Hindlimb muscle (tissue), 1 donor: ENCODE data around the gene TNS3. TPM values are rescaled to one million over a fixed set of nuclear protein-coding genes. Genes with fewer than 3 reads are reported as not detected.

Experiments used
- DNase-seq: peaks from one replicate; pipeline ENCODE4 v3.0.0-alpha.2; 2013
- polyA plus RNA-seq: library from polyadenylated mRNA; unstranded; fragments of 120-200 nt; gene quantifications from one replicate; pipeline ENCODE4 v1.2.1, GENCODE V29; 2013; ENCODE audit not compliant: insufficient read length

Gene TNS3
- polyA plus RNA-seq, 1 donor = 24.9 TPM

DNA sequence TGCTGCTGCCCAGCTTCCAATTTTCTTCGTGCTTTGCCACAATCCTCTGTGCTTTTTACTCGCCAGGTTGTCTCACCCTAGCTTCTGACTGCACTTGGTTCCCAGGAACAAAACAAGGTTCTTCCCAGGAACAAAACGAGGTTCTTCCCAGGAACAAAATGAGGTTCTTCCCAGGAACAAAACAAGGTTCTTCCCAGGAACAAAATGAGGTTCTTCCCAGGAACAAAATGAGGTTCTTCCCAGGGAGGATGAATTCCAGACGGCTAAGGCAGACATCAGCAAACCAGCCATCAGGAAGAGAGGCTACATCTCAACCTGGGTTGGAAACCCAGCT, 41.9 kb downstream of the TNS3 start:
- DNase-seq = no peak

DNA sequence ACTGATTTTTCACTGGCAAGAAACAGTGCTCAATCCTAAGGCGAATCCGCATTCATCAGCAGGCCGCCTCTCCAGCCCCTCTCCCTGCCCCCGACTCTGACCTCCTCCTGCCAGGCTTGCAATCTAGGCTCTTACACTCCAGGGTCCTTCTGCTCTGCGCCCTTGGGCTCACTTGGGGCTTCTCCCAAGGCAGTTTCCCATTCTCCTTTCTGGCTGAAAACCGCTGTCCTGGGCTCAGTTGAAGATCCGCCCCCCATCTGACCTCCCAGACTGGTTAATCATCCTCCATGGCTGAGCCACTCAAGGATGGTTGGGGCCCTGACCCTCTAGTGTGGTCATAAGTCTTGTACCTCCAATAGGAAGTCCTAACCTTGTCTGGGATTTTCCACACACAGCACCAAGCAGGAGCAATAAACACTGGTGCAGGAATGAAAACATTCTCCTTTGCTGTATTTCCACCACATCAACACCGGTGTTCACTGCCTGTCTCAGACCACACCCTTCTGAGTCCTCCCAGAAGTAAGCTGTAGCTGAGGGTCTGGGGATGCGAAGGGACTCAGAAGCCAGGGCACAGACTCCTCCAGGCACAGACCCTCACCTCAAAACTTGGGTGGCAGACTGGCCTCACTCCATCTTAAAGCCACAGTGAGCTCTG, 42.4 kb downstream of the TNS3 start:
- no peak for DNase-seq

DNA sequence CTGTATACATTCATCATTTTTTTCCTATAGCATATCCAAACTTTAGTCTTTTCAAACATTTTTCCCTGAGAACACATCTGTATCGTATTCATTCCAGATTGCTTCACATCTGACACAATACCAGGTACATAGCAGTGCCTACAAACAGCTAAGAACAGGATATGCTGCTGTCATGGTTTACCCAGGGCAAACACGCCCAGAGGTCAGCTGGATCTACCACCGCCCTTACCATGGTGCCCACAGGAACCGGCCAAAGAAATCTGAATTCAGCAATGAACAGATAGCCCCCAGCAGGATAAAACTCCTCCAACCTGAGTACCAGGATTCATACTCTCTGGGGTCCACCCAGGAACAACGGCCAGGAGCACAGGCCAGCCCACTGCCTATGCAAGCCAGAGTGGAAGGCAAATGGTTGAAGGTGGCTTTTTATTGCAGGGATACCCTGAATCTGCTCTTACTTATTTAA, 43.0 kb downstream of the TNS3 start:
- no peak for DNase-seq

DNA sequence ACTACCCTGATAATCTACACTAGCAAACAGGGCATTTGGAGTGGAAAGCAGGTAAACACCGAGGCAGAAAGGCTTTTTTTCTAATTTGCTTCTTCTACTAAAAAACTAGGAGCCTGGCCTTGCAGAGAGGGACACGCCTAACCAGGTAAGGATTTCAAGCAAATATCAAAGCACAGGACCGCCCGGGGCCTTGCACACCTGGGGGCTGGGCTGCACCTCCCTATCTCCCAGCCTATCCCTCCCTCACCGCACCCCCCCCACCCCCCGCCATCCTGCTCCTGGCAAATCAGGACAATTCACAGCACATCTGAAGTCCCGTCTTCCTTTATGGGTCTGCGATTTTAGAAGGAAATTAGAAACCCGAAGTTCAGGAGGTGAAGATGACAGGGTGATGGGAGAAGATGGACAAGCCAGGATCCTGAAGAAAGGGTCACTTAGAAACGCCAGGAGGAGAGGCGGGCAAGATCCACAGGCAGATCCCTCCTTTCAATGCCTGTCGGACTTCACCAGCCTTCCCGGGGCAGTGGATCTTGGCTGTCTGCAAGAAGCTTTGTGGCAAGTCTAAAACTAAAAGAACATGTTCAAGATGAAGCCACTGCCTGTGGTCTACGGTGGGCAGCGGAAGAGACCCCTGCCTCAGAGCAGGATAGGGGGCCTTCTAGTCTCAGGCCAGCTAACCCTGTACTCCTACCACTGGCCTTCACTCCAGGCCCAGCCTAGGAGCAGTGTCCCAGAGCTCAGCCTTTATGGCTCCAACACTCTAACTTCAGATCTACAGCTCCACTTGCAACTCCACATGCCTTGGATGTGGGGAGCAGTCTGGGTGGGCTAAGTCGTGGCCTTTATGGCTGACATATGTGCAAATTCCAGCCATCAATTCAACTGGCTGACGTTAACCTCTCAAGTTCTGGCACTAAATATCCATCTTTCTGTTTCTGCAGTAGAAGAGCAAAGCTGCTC, 43.9 kb downstream of the TNS3 start:
- DNase-seq = no peak

- DNase-seq = peak; percentile 85
Observed at GRCh38 chr7:47536661-47537611, 45.0 kb downstream of the TNS3 start.

GRCh38 chr7:47535704-47536628, 45.9 kb downstream of the TNS3 start:
- DNase-seq = no peak

- no peak for DNase-seq
Observed at GRCh38 chr7:47535035-47535703, 46.7 kb downstream of the TNS3 start.

DNA sequence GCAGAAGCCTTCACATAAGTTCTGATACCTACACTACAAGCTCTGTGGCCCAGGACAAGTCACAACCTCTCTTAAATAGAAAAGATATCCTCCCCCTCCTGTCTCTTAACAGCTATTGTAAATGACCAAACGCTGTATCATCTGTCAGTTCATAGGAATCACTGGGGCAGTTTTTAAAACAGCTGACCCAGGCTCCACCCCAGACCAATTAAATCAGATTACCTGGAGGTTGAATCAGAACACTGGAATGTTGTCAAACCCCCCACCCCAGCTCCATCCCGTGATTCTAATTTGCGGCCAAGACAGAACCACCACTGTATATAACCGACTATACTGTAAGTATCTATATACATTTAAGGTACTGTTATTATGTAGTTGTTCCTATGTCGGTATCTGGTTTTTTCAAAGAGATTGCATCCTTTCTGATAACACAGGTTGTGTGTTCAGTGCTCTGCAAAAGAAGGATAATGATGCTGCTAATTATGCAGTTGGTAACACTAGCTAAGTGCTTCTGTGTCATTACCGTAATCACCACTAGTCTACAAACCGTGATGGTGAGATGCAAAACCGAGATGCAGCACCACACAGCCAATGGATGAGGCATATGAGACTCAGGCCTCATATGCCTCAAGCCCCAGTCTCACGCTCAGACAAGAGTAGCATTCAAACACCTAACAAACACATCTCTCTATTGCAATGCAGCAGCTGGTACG, 47.4 kb downstream of the TNS3 start:
- no peak for DNase-seq

- DNase-seq = no peak
Observed at GRCh38 chr7:47531584-47532492, 50.1 kb downstream of the TNS3 start.

DNA sequence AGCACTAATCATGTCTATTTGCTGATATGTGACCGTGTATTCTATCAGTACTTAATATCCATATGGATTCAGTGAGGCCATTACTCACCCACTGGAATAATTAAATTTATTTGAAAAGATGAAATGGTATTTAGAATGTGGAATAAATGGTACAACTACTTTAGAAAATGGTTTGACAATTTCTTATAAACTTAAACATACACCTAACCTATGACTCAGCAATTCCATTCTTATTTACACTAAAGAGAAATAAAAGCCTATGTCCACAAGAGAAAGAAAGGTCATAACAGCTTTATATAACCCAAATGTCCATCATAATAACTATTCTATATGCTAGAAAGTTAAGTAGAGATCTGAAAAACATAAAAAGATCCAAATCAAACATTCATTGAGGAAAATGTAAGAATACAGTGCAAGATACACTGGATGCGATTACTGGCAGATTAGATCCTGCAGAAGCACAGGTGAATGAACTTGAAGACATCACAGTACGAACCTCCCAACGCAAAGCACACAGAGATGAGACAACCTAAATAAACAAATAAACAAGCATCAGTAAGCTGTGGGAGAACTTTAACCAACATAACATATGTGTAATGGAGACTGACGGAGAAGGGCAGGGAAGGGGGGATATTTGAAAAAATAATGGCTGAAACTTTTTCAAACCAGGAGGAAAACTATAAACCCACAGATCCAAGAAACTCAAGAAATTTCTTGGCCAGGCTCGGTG, 51.9 kb downstream of the TNS3 start:
- DNase-seq = no peak

GRCh38 chr7:47529405-47529804, 52.5 kb downstream of the TNS3 start:
- DNase-seq = no peak

DNA sequence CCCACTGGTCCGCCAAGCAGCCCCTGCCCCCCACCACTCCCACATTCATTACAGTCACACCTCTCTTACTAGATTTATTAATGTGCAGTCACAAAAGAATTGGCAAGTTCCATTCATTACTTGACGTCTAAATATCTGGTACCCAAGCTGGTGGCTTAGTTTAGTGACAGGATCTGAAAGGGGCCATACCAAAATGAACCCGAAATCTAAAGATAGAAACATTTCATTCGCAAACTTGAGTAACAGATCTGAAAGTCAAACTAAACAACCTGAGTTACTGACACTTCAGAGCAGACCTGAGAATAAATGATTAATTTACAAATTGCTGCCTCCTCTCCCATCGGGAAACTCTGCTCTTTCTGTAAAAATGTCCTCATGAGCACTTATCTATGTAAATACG, 53.4 kb downstream of the TNS3 start:
- DNase-seq = no peak

GRCh38 chr7:47526466-47526865, 55.4 kb downstream of the TNS3 start:
- no peak for DNase-seq

GRCh38 chr7:47525066-47525623, 56.8 kb downstream of the TNS3 start:
- no peak for DNase-seq

DNA sequence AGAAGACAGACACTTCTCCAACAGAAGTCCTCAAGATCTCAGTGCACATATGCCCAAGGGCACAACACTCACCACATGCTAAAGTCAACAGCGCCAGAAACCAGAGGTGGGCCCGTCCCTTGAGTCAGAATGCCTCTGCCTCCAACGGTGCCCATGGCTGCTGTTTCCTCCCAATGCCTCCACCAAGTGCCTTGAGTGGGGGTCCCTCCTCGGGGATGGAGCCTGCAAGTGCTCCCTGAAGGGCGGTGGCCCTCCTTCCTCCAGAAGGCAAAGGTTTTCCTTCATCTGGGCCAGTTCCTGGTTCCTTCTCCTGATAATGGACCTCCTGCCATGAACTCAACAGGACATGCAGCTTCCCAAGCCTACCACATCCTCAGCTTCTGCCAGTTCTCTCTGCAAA, 58.5 kb downstream of the TNS3 start:
- DNase-seq = no peak

DNA sequence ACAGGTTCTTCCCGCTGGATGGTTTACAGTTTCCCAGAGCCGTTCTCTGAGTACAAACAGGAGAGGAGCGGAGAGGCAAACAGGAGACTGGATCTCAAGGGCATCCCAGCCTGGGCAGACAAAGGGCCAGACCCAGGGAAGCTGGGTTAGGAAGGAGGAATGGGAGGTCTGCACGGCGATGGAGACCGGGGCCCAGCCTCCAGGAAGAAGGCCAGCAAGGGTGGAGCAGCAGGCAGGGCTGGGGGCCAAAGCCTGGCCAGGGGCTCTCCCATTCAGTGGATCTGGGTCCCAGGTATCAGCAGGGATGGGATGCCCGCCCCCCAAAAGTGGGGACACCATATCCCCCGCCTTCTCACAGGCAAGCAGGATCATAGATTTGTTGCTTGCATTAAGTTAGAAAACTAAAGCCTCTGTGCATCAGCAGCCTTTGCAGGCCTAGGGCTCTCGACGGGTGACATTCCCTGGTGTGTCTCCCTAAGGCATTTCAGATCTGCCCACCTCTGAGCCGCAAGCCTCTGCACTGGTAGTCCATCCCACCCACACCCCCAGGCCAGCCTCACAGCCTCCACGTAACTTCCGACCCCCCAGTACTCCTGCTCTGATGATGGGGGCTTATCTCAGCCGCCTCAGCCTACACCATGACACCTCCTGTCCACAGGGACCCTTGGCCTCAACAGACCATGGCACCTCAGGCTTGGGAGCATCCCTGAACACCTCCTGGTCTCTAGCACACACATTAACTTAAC, 59.9 kb downstream of the TNS3 start:
- DNase-seq = no peak

- no peak for DNase-seq
Observed at GRCh38 chr7:47521011-47521795, 60.7 kb downstream of the TNS3 start.
